HT-29 (cell line): ENCODE measurements around the gene FHOD1. TPM values are rescaled to one million over a fixed set of nuclear protein-coding genes. Genes with fewer than 3 reads are reported as not detected.
A peak's percentile ranks its signal among the peaks of the same experiment; 100 is the strongest.

Experiments used
- DNase-seq: peaks from one replicate; pipeline ENCODE4 v3.0.0-alpha.2; 2015; ENCODE audit warnings: low spot score
- total RNA-seq: library from RNA; depleted of rRNA; stranded (reverse); fragments of >200 nt; shearing (Covaris generic); gene quantifications from 2 replicates; pipeline ENCODE4 v1.2.3, GENCODE V29; 2014; rRNA removed

The FHOD1 gene
- total RNA-seq = 49.5 and 57.7 TPM in 2 replicates

DNA sequence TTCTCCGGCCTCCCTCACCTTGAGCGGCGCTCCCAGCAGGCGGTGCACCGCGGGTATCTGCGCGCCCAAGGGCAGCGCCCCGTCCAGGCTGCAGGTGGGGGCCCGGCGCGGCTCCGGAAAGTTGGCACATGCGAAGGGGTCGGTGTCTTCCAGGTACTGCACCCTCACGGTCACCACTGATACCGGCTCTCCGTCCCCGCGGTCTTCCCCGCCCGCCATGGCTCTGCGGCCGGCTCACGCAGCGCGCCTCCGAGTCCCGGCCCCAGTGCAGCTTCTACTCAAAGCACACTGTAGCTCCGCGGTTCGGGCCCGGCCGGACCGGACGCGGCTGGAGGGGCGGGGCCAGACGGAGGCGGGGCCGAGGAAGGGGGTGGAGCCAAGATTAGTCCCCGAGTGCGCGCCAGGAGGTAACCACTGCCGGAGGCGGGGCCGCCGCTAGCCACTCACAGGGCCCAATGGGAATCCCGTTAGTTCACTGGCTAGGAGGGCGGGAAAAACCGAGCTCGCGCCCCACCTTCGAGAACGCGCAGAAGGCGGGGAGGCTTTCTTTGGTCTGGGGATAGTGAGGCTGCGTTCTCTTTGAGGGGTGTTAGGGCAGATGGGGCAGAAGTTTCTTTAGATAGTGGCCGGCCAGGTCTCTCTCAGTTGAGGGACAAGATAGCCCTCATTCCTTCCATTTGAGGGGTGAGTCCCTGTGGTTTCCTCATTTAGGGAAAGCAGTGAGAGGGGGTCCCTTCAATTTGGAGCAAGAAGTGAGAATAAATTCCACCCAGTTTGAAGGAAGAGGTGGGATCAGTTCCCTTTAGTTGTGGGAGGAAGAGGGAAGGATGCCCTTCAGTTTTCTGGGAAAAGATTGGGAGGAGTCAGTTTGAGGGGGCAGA, at the start of gene FHOD1:
FHOD1 (minus strand) TSS at position 290 of the 881 bp plus-strand sequence; CDS start at position 219, 71 bp downstream.
- peak; percentile 96 for DNase-seq

DNA sequence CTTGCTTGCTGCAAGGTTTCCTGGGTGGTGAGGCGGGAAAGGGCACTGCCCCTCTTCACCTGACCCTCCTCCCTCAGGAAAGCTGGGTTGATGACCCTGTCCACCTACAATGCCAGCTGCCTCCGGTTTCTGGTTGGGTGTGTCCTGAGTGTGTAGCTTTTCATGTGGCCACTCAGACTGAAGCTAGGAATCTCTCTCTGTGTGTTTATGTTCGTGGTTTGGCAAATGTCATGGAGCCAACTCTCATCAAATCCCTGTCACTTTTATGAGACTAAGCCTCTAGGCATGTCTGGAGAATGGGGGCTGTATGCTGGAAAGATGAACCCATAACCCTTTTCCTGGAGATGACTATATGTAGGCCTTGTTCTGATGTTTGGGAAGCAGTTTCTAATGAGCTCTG, 49.1 kb upstream of the FHOD1 start:
- DNase-seq = no peak

DNA sequence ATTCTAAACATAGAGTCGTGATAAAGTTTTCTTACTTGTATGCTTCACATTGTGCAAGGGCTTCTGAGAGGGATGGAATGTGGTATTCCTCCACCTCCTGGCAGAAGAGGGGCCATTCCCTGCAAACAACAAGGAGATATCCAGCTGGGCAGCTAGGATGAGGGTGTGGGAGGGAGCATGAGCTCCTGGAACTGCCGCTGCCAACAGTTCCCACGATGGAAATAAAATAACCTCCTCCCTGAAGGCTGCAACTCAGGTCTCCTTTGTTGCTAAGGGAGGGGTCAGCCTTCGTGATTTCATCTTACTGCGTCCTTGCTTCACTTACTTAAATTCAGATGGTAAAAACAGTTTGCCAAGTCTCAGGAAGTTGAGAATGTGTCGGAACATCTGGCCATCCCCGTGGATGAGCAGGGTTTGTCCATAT, 47.7 kb upstream of the FHOD1 start:
- no peak for DNase-seq

DNA sequence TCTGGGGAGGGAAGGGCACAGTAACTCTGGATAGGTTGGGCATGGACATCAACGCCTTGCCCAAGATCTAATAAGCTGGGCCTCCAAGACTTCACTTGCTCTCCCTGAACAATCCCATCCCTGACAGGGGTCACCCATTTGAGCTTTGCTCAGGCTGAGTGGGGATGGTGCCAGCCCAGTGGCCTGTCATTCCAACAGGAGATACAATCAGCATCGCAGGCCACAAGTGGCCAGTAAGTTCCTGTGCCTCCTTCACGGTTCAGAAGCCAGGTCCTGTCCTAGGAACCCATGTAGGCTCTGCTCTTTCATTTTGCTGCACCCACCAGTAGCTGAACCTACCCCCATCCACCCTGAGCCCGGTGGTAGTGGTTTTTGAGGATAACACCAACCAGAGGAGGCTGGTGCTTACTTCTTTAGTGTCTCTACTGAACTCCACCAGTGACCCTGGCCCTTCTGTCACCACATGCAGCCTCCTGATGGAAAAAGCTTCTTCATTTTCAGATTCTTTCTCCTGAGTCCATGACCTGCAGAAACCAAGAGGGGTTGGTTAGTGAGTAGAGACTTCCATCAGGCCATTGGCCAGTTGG, 47.0 kb upstream of the FHOD1 start:
- DNase-seq = no peak

DNA sequence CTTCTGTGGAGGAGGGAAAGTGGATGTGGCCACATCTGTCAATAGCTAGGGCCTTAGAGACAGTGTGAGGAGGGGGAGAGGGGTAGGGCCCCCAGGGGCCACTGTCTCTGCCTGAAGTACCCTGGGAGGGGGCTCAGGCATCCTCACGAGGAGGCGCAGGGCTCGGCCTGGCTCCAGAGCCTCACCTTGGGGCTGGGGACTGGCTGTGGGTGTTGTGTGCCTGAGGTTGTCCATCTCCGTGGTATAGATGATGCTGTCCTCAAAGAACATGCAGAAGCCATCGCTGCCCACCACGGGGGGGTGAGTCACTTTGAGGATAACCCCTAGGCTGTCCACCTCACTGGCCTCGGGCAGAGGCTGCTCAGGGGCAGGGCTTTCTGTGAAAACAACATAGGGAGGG, 44.2 kb upstream of the FHOD1 start:
- no peak for DNase-seq

DNA sequence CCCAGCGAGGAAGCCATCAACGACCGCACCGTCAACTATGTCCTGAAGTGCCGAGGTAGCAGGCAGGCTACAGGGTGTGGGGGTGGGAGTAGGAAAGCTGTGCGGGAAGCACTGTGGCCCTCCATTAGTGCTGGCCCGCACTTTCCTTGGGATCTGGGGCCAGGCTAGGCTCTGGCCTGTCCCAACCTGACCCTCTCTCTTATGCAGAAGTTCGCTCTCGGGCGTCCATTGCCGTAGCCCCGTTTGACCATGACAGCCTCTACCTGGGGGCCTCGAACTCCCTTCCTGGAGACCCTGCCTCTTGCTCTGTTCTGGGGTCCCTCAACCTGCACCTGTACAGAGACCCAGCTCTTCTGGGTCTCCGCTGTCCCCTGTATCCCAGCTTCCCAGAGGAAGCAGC, 40.7 kb upstream of the FHOD1 start:
- no peak for DNase-seq

DNA sequence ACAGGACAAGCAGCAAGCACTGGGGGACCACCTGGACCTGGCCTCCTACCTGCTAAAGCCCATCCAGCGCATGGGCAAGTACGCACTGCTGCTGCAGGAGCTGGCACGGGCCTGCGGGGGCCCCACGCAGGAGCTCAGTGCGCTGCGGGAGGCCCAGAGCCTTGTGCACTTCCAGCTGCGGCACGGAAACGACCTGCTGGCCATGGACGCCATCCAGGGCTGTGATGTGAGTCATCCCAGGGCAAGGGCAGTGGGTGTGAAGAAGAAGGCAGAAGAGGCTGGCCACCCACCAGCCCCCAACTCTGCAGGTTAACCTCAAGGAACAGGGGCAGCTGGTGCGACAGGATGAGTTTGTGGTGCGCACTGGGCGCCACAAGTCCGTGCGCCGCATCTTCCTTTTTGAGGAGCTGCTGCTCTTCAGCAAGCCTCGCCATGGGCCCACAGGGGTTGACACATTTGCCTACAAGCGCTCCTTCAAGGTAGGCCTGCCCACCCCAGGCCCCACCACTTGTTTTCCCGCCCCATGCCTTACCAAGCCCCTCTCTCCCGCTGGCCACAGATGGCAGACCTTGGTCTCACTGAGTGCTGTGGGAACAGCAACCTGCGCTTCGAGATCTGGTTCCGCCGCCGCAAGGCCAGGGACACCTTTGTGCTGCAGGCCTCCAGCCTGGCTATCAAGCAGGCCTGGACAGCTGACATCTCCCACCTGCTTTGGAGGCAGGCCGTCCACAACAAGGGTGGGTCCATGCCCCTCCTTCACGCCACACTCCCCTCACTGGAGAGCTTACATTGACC, 39.4 kb upstream of the FHOD1 start:
- DNase-seq = no peak

DNA sequence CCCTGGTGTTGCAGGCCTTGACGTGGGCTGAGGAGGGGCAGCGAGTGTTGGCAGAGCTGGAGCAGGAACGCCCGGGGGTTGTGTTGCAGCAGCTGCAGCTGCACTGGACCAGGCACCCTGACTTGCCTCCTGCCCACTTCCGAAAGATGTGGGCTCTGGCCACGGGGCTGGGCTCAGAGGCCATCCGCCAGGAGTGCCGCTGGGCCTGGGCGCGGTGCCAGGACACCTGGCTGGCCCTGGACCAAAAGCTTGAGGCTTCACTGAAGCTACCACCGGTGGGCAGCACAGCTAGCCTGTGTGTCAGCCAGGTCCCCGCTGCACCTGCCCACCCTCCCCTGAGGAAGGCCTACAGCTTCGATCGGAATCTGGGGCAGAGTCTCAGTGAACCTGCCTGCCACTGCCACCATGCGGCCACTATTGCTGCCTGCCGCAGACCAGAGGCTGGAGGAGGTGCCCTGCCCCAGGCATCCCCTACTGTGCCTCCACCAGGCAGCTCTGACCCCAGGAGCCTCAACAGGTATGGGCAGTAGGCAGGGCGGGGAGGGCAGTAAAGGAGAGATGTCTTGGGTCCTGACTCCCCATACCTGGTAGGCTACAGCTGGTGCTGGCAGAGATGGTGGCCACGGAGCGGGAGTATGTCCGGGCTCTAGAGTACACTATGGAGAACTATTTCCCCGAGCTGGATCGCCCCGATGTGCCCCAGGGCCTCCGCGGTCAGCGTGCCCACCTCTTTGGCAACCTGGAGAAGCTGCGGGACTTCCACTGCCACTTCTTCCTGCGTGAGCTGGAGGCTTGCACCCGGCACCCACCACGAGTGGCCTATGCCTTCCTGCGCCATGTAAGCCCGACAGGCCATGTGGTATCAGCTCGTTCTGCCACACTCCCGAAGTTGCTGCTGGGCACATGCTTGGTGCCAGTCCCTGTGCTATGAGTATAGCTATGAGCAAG, 37.7 kb upstream of the FHOD1 start:
- peak; percentile 89 for DNase-seq

DNA sequence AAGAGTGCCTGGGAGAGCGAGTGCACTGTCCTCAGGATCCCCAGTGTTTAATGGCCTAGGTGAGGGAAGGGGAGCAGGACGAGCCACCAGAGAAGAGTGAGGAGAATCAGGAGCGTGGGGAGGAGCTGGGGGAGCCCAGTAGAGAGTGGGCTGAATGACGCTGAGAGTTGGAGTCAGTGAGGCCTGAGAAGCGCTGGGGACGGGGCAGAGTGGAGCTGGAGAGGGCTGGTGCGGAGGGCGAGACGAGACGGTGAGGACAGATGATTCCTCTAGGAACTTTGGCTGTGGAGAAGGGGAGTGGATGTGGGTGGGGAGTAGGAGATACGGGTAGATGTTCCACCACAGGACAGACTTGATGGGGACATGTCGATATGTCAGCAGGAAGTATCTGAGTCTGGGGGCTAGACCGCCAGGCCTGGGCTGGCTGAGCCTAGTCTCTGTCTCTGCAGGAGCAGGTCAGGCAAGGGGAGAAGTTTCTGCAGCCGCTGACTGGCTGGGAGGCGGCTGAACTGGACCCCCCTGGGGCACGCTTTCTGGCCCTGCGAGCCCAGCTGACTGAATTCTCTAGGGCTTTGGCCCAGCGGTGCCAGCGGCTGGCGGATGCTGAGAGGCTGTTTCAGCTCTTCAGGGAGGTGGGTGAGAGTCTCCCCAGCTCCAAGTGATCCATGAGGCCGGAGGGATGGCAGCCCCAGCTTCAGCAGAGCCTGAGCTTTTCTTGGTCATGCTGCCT, 36.7 kb upstream of the FHOD1 start:
- no peak for DNase-seq

DNA sequence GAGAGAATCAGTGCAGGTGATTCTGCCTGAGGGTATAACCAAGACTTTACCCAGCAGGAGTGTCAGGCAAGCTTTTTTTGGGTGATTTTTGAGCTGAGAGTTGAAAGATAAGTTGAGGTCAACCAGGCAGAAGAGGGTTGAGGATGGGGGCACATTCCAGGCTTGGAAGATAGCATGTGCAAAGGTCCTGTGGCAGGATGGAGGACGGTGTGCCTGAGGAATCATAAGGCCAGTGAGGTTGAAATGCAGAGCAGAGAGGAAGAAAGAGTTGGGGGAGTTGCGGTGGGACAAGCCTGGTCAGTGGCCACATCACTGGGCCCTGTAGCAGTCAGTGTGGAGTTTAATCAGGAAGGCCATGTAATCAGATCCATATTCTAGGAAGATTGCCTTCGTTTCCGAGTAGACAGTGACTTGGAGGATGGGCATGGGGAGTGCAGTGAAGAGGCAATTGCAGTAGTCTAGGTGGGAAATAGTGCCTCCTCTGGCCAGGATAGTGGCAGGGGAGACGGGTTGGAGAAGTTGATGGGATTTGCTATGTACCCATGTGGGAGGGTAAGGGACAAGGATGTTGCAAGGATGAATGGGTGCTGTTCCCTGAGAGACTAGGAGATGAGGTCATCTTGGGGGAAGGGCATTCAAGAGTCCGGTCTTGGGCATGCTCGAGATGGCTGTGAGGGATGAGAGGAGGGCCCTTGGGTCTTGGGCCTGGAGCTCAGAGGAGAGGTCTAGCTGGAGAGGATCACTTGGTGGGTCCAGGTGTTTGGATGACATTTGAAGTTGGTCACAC, 36.0 kb upstream of the FHOD1 start:
- no peak for DNase-seq

DNA sequence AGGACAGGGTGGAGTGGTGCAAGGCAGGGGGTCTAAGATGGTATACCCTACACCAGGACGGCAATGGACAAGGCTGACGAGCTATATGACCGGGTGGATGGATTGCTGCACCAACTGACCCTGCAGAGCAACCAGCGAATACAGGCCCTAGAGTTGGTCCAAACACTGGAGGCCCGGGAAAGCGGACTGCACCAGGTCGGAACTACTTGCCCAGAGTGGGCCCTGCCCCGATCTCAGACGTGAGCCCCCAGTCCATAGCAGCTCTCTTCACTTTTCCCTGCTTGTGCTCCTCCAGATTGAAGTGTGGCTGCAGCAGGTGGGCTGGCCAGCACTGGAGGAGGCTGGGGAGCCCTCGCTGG, 35.1 kb upstream of the FHOD1 start:
- no peak for DNase-seq

DNA sequence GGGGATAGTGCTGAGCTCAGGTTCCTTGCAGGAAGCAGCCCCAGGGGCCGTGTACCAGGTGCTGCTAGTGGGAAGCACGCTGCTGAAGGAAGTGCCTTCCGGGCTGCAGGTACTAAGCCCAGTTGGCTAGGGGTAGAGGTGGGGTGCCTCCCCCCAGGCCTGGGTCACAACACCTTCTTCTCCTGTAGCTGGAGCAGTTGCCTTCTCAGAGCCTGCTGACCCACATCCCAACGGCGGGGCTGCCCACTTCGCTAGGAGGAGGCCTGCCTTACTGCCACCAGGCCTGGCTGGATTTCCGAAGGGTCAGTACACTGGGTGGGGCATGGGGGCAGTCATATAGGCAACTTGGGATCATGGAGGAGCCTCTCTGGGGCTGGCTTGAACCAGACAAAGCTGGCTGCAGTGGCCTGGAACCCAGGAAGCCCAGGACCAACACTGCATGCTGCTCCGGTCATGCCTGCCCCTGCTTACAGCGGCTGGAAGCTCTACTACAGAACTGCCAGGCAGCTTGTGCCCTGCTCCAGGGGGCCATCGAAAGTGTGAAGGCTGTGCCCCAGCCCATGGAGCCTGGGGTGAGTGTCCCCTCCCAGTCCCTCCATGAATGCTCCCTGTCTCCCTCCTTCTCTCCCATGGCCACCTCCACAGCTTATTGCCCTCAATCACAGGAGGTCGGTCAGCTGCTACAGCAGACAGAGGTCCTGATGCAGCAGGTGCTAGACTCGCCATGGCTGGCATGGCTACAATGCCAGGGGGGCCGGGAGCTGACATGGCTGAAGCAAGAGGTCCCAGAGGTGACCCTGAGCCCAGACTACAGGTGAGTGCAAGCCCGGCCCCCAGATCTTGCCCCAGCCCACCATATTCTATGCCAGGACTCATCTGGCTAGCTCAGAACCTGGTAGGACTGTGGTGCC, 34.5 kb upstream of the FHOD1 start:
- DNase-seq = no peak

DNA sequence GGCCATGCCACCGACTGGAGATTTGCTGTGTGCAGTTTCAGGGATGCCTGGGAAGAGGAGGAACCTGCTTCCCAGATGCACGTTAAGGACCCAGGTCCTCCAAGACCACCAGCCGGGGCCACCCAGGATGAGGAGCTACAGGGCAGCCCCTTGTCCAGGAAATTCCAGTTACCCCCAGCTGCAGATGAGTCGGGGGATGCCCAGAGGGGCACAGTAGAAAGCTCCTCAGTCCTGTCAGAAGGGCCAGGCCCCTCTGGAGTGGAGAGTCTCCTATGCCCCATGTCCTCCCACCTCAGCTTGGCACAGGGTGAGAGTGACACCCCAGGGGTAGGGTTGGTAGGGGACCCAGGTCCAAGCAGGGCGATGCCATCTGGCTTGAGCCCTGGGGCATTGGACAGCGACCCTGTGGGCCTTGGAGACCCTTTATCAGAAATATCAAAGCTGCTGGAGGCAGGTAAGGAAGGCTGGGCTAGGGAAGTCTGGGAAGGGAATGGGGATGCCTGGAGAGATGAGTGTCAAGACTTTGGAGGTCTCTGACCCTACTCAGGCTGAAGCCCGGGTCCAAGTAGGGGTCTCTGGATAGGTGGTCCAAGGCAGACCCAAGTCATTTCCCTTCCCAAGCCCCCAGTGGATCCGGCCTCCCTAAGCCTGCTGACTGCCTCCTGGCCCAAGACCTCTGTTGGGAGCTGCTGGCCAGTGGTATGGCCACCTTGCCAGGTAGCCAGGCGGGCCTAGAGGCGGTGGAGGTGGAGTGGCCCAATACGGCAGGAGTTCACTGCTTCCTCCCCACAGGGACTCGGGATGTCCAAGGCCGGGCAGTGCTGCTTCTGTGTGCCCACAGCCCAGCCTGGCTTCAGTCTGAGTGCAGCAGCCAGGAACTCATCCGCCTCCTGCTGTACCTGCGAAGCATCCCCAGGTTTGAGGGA, 33.1 kb upstream of the FHOD1 start:
- DNase-seq = no peak

DNA sequence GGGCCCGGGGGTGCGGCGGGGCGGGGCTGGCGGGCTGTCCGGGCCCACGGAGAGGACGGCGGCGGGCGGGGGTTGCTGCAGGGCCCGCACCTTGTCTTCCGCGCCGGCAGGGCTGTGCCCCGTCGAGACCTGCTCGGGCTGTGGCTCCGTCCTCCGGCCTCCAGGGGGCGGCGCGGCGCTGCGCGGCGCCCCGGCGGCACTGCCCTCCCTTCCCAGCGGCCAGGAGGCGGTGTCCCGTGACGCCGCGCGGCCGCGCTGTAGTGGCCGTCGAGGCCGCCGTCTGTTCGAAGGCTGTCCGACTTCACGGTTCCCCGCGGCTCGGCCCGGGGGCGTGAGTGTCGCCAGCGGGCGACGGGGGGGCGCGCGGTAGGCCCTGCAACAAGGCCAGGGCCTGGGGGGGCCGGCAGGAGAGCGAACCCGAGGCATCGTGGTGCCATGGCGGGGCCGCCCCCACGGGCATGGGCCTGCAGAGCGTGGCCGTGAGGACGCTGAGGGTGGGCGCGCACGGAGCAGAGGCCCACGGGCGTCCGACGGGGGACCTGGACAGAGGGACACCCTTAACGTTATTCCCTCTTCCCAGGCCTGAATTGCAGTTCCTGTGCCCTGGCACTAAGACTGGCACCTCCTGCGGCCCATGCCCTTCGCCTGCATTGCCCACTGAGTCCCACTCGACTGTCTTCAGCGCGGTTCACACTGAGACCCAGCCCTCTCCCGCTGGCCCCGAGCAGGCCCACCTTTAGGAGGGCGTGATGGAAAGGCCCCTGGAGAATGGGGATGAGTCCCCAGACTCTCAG, 32.2 kb upstream of the FHOD1 start, which contains the start of gene PLEKHG4:
PLEKHG4 (plus strand) TSS at position 237 of the 794 bp plus-strand sequence; CDS start at position 750, 513 bp downstream.
- peak; percentile 78 for DNase-seq

DNA sequence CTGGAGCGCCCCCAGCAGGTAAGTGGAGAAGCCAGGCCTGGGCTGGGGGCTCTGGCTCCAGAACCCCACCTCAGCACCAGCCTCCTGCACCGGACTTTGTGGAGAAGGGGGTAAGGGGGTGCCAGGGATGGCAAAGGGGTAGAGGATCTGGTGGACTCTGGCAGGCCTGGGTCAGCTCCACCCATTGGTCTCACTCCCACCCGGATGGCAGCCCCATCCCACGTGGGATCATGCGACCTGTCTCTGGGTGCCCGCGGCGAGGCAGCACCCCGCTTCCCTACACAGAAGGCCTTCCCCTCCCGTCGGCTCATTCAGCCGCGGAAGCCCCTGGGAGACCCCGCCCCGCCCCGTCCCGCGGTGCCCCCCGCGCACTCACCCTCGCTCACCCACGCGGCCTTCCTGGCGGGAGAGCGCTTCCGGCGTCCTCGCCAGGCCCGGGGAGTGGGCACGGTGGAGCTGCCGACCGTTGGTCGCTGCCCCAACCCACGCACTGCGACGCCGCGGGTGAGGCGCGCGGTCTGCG, 31.6 kb upstream of the FHOD1 start:
- DNase-seq = peak; percentile 53
